K562 (cell line): ENCODE results near the gene SEPTIN12. TPM values are rescaled to one million over a fixed set of nuclear protein-coding genes. Genes with fewer than 3 reads are reported as not detected.

Source experiments
- CHD7 ChIP-seq: fragments of 200-600 bp; sonication (generic); IDR thresholded peaks from one replicate; pipeline ENCODE4 v1.6.1; 2012; ENCODE audit warnings: mild to moderate bottlenecking, low read depth, low read length, inconsistent platforms
- REST ChIP-seq, 2 experiments: fragments of 450-650 bp; formaldehyde crosslinking in 1 of 2; IDR thresholded peaks; 2 replicates each; pipeline versions ENCODE4 v1.4.0 to v1.6.1; 2014 to 2020; ENCODE audit warnings: mild to moderate bottlenecking in 2 of 2, borderline replicate concordance in 1 of 2, low read depth in 1 of 2
- RNF219 ChIP-seq: fragments of 250-450 bp; sonication (Bioruptor Pico); IDR thresholded peaks from 2 replicates; pipeline ENCODE4 v1.5.0; 2022; ENCODE audit warnings: mild to moderate bottlenecking
- SUPT5H ChIP-seq: fragments of 450-650 bp; IDR thresholded peaks from 2 replicates; pipeline ENCODE4 v1.6.1; 2016
- polyA plus RNA-seq, 8 experiments: library from polyadenylated mRNA; depleted of rRNA in 4 of 8; stranded (reverse) in 5 of 8; unstranded in 3 of 8; fragments of >200 nt; fragmentation: Nextera tagmentation in 2 of 8; fragmentation: Illumina TruSeq in 1 of 8; extraction: Ambion mirVana in 2 of 8; extraction: Trizol in 1 of 8; gene quantifications; 2 replicates each; pipeline versions ENCODE4 v1.2.1 to v1.2.3, GENCODE V29; 2011 to 2014; ENCODE audit warnings: inconsistent platforms in 1 of 8, missing spikeins in 1 of 8
- total RNA-seq, 7 experiments: library from RNA; depleted of rRNA in 6 of 7; stranded (reverse); fragments of >200 nt in 6 of 7; fragmentation: Illumina TruSeq in 2 of 7; extraction: Trizol in 2 of 7; gene quantifications; 2 replicates each; pipeline versions ENCODE4 v1.2.1 to v1.2.3, GENCODE V29; 2011 to 2021; ENCODE audit warnings: low replicate concordance in 1 of 7

SEPTIN12 gene
- total and polyA plus RNA-seq, 9 of the 15 experiments (the other 6 are each of a cell fraction or from before 2014, with no cell fraction given): not detected

- TF ChIP-seq REST (IDR thresholded peaks at IDR 0.05; ENCODE audit: borderline replicate concordance) (peak; percentile 74), REST (CRISPR knock-in tag; IDR thresholded peaks at IDR 0.05; ENCODE audit: low read depth) (peak; percentile 64; the same call in 1 of the 2 replicates), CHD7 (no peak), RNF219 (no peak), SUPT5H (peak; percentile 61; the same call in 1 of the 2 replicates)
Observed at GRCh38 chr16:4802659-4803287, 14.6 kb upstream of the SEPTIN12 start (continued).
